ENCODE measurements around the gene GCNT2.
"Not testable (repeated sequence)": the region's sequence is repeated elsewhere in the genome, so short reads cannot be mapped to it uniquely, and the experiment has no call there.

- not testable (repeated sequence) for TF ChIP-seq CTCF (IDR thresholded peaks at IDR 0.05; ENCODE audit: control extremely low read depth in 1 of 3, insufficient read depth in 1 of 3, low read depth in 1 of 3, low read length in 3 of 3); EZH2 (IDR thresholded peaks at IDR 0.05; ENCODE audit: low read depth, low read length, severe bottlenecking); RAD21 (IDR thresholded peaks at IDR 0.05 in 1 of 2, conservative IDR thresholded peaks at IDR 0.05 in 1 of 2; ENCODE audit: low read depth in 2 of 2, low read length in 2 of 2); RXRA (IDR thresholded peaks at IDR 0.05; ENCODE audit: insufficient read depth, low read depth, low read length); POLR2A (IDR thresholded peaks at IDR 0.05; ENCODE audit: control extremely low read depth in 1 of 2, low read depth in 2 of 2, low read length in 2 of 2); CEBPB (IDR thresholded peaks at IDR 0.05; ENCODE audit: low read depth, low read length); SP1 (IDR thresholded peaks at IDR 0.05; ENCODE audit: low read depth, low read length); ZNF274 (IDR thresholded peaks at IDR 0.05; ENCODE audit: borderline replicate concordance, extremely low read depth, low read length); SIN3A (conservative IDR thresholded peaks at IDR 0.05 in 1 of 2, IDR thresholded peaks at IDR 0.05 in 1 of 2; ENCODE audit: low read depth in 1 of 2, low read length in 2 of 2); MAFK (IDR thresholded peaks at IDR 0.05; ENCODE audit: low read depth, low read length); YY1 (IDR thresholded peaks at IDR 0.05; ENCODE audit: low read depth, low read length); KDM1A (IDR thresholded peaks at IDR 0.05; ENCODE audit: borderline replicate concordance, low read length)
These were observed 1.8 kb upstream of the GCNT2 start for GRCh38 chr6:10519408-10519697.
